ENCODE data around the gene RPRD1B.

Gene RPRD1B

GRCh38 chr20:38141204-38141888 is 107.8 kb downstream of the RPRD1B start:
- H3K4me2 ChIP-seq (ENCODE audit: low read length): no peak overlapping the region
- H3K4me3 ChIP-seq (ENCODE audit: low read depth, low read length): no peak overlapping the region
- H3K36me3 ChIP-seq (ENCODE audit: control insufficient read depth, insufficient read depth, low read length): no peaks in the 10 kb centered on the region
- no peak overlapping the region for H3K27ac ChIP-seq
- TF ChIP-seq CTCF (IDR thresholded peaks at IDR 0.05): no peak
- H3K9ac ChIP-seq: no peak overlapping the region
- H3K79me2 ChIP-seq: no peaks in the 10 kb centered on the region
- peaks cover 18% of the 10 kb centered on the region for H3K4me1 ChIP-seq
- H3K9me3 ChIP-seq (ENCODE audit: control insufficient read depth, low read length): no peaks in the 10 kb centered on the region
- no peak overlapping the region for H2AFZ ChIP-seq
- H3K27me3 ChIP-seq (ENCODE audit: control insufficient read depth, insufficient read depth, low read length): no peaks in the 10 kb centered on the region
